GM12874 (cell line): ENCODE results near the gene TTLL3.

Experiments used
- CTCF ChIP-seq: IDR thresholded peaks from 2 replicates; pipeline ENCODE4 v1.5.1; 2011; ENCODE audit warnings: low read depth, mild to moderate bottlenecking, control low read depth, low read length, moderate library complexity; ENCODE audit not compliant: insufficient read depth

TTLL3 gene

GRCh38 chr3:9834520-9835380 lies 24.7 kb downstream of the TTLL3 start:
- no peak for TF ChIP-seq CTCF

- no peak for TF ChIP-seq CTCF
Observed at GRCh38 chr3:9837701-9838582, 27.9 kb downstream of the TTLL3 start.

- TF ChIP-seq CTCF, result no peak
Observed at GRCh38 chr3:9838856-9839255, 28.8 kb downstream of the TTLL3 start.

GRCh38 chr3:9841015-9841414 lies 31.0 kb downstream of the TTLL3 start:
- no peak for TF ChIP-seq CTCF

GRCh38 chr3:9843715-9844438 lies 33.8 kb downstream of the TTLL3 start, which contains the start of gene RPUSD3:
Gene RPUSD3, minus strand, starts transcription at chr3:9844008. Its CDS starts 18 bp downstream, at chr3:9843990.
- no peak for TF ChIP-seq CTCF

GRCh38 chr3:9846231-9846630 lies 36.2 kb downstream of the TTLL3 start:
- TF ChIP-seq CTCF, result no peak
